BE2C (cell line): ENCODE data around the gene HDAC7.
"Not testable (repeated sequence)": the region's sequence is repeated elsewhere in the genome, so short reads cannot be mapped to it uniquely, and the experiment has no call there.

ENCODE experiments used
- DNase-seq: peaks from one replicate; pipeline ENCODE4 v3.0.0-alpha.2; 2020
- H3K27me3 ChIP-seq: fragments of 250-450 bp; sonication (Bioruptor Pico); 2 replicates; pipeline ENCODE4 v1.5.1; 2020; ENCODE audit warnings: mild to moderate bottlenecking
- H3K36me3 ChIP-seq: fragments of 250-450 bp; sonication (Bioruptor Pico); 2 replicates; pipeline ENCODE4 v1.5.1; 2020; ENCODE audit warnings: mild to moderate bottlenecking
- H3K4me1 ChIP-seq: fragments of 250-450 bp; sonication (Bioruptor Pico); 2 replicates; pipeline ENCODE4 v1.5.1; 2020
- H3K4me3 ChIP-seq: 2 replicates; pipeline ENCODE4 v1.5.1; 2011; ENCODE audit warnings: low read depth, low read length
- H3K9me3 ChIP-seq: fragments of 250-450 bp; sonication (Bioruptor Pico); 2 replicates; pipeline ENCODE4 v1.5.1; 2020
- CTCF ChIP-seq: IDR thresholded peaks from 2 replicates; pipeline ENCODE4 v1.5.1; 2012; ENCODE audit warnings: mild to moderate bottlenecking, low read depth, low read length

HDAC7 gene

DNA sequence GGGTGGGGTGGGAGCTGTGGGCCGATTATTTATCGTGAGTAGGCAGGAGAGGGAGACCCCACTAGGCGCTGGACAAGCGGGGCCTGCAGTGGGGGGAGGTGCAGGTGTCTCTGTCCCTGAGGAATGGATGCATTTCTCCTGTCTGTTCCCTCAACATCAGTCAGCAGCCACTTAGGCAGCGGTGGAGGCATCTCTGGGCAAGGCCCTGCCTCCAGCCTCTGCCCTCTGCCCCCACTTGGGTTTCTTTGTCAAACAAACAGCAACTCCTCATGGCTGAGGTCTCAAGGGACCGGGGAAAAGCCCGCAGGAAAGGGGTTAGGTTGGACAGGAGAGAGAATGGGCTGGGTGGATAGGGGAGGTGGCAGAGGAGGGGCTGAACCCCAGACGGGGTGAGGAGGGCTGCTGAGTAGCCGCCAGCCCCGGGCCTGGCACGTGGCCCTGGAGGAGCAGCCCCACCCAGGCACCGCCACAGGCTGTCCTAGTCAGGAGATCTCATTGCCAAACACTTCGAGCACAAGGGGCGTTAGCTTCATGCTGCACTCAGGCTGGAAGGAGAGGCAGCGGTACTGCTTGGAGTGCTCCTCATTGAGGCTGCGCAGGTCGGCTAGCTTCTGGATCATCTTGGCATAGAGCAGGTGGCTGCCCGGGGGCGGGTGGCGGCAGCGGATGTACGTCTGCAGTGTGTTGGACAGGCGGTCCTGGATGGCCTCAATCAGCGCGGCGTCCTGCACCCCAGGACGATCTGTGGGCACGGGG lies 24.7 kb upstream of the HDAC7 start:
- no peaks in the 10 kb centered on the region for H3K4me1 ChIP-seq
- no peak overlapping the region for H3K4me3 ChIP-seq
- no peaks in the 10 kb centered on the region for H3K9me3 ChIP-seq
- DNase-seq = no peak
- no peak for TF ChIP-seq CTCF
- no peaks in the 10 kb centered on the region for H3K36me3 ChIP-seq
- no peaks in the 10 kb centered on the region for H3K27me3 ChIP-seq

GRCh38 chr12:47843226-47843980 lies 23.7 kb upstream of the HDAC7 start:
- no peaks in the 10 kb centered on the region for H3K36me3 ChIP-seq
- no peak for TF ChIP-seq CTCF
- no peak for DNase-seq

DNA sequence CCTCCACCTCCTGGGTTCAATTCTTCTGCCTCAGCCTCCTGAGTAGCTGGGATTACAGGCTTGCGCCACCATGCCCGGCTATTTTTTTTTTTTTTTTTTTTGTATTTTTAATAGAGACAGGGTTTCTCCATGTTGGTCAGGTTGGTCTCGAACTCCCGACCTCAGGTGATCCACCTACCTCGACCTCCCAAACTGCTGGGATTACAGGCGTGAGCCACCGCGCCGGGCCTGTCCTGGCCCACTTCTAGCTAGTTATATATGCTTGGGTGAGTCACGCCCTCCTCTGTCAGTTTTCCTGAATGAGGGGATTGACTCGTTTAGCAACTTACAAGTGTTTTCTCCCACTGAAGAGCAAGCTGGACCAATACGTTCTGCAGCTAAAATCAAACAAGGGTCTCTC lies 22.8 kb upstream of the HDAC7 start:
- not testable (repeated sequence) for H3K4me1 ChIP-seq, H3K27me3 ChIP-seq, H3K36me3 ChIP-seq, H3K9me3 ChIP-seq, H3K4me3 ChIP-seq, DNase-seq

More at GRCh38 chr12:47843226-47843980, 23.7 kb upstream of the HDAC7 start:
- no peak overlapping the region for H3K4me3 ChIP-seq
- H3K27me3 ChIP-seq = no peaks in the 10 kb centered on the region
- H3K4me1 ChIP-seq = no peaks in the 10 kb centered on the region
- no peaks in the 10 kb centered on the region for H3K9me3 ChIP-seq

DNA sequence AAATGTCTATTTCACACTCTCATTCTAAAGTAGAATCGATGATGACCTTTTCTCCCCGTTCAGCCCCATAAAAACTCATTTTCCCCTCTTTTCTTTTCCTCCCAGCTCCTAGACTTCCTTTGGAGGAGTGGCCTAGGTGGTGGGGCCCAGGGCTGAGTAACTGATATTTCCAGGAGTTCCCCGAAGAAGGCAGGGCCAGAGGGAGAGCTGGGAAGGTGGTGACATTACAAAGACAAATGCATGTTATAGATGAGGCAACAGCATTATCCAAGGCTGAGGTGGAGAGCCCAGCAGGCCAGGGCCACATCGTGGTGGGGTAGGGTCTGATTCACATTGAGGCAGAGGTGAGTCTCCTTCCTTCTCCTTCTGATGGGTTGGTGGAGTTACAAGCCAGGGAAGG lies 22.2 kb upstream of the HDAC7 start:
- Histone ChIP-seq H3K27me3 (no peaks in the 10 kb centered on the region), H3K4me3 (no peak overlapping the region), H3K4me1 (no peaks in the 10 kb centered on the region), H3K9me3 (no peaks in the 10 kb centered on the region), H3K36me3 (no peaks in the 10 kb centered on the region)
- no peak for TF ChIP-seq CTCF
- DNase-seq = no peak

DNA sequence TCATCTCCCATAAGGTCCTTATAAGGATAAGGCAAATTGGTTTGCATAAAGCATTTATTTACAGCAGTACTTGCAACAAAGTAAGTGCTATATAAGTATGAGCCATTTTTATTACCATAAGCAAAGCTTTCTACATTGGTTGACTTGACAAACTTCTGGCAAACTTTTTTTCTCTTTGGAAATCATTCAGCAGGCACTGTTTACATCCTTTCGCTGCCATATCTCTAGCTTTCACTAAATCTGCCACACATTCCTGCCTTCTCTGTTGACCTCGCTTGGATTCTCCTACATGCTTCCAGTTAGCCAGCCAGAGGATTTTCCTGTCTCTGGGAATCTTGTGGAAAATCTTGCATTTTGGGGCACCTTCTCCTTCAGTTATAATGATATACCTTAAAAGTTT lies 21.8 kb upstream of the HDAC7 start:
- Histone ChIP-seq H3K4me1 (no peaks in the 10 kb centered on the region), H3K36me3 (no peaks in the 10 kb centered on the region), H3K4me3 (no peak overlapping the region), H3K27me3 (no peaks in the 10 kb centered on the region), H3K9me3 (no peaks in the 10 kb centered on the region)
- DNase-seq = no peak
- no peak for TF ChIP-seq CTCF

DNA sequence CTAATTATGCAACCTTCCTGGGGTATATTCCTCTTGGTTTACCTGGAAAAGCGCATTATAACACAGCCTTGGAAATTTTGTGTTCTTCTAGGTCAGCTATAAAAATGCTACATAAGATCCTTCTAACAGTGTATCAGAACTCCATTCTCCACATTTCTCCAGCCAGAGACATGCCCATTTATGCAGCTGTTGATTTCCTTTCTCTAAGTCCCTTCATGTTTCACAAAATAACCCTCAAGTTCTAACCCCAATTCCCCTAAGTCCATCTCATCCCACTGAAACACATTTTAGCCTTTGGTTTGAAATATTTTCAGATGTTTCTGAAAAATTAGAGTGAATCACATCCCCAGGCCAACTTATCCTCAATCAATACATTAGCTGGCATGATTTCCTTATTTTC lies 20.9 kb upstream of the HDAC7 start:
- H3K4me1 ChIP-seq = no peaks in the 10 kb centered on the region
- no peaks in the 10 kb centered on the region for H3K36me3 ChIP-seq
- TF ChIP-seq CTCF = no peak
- H3K27me3 ChIP-seq = no peaks in the 10 kb centered on the region
- no peak for DNase-seq
- H3K4me3 ChIP-seq = no peak overlapping the region
- H3K9me3 ChIP-seq = no peaks in the 10 kb centered on the region
